HG03460 (cell line): ENCODE results near the gene FEM1B.

Experiments used
- ATAC-seq: cut with Tn5 transposase; IDR thresholded peaks from one replicate; pipeline ENCODE4 v1.9.1; 2021; ENCODE audit not compliant: unreplicated experiment

Gene FEM1B

GRCh38 chr15:68284616-68285258 lies 7.2 kb downstream of the FEM1B start:
- no peak for ATAC-seq

- no peak for ATAC-seq
These were observed 7.9 kb downstream of the FEM1B start for GRCh38 chr15:68285259-68285980.

- ATAC-seq = no peak
These were observed 8.7 kb downstream of the FEM1B start for GRCh38 chr15:68286256-68286655.

- no peak for ATAC-seq
These were observed 11.5 kb downstream of the FEM1B start for GRCh38 chr15:68289057-68289456.

- ATAC-seq = no peak
These were observed 12.2 kb downstream of the FEM1B start for GRCh38 chr15:68289621-68290352.

- no peak for ATAC-seq
These were observed 13.2 kb downstream of the FEM1B start for GRCh38 chr15:68290715-68291114.

- no peak for ATAC-seq
These were observed 14.7 kb downstream of the FEM1B start for GRCh38 chr15:68292157-68292781.

- ATAC-seq = no peak
These were observed 15.4 kb downstream of the FEM1B start for GRCh38 chr15:68292967-68293366.

- no peak for ATAC-seq
These were observed 17.7 kb downstream of the FEM1B start for GRCh38 chr15:68295014-68295805.

GRCh38 chr15:68298336-68298735 lies 20.8 kb downstream of the FEM1B start:
- ATAC-seq = no peak

GRCh38 chr15:68298882-68299381 lies 21.4 kb downstream of the FEM1B start:
- ATAC-seq = peak; percentile 83

- no peak for ATAC-seq
These were observed 21.9 kb downstream of the FEM1B start for GRCh38 chr15:68299436-68299835.

GRCh38 chr15:68300115-68300940 lies 22.8 kb downstream of the FEM1B start:
- no peak for ATAC-seq

- no peak for ATAC-seq
These were observed 23.8 kb downstream of the FEM1B start for GRCh38 chr15:68301301-68301700.

GRCh38 chr15:68302729-68303128 lies 25.2 kb downstream of the FEM1B start:
- no peak for ATAC-seq

GRCh38 chr15:68303134-68303533 lies 25.6 kb downstream of the FEM1B start:
- no peak for ATAC-seq

- no peak for ATAC-seq
These were observed 26.3 kb downstream of the FEM1B start for GRCh38 chr15:68303560-68304436.

GRCh38 chr15:68304589-68305337 lies 27.2 kb downstream of the FEM1B start:
- ATAC-seq = no peak
